ENCODE data around the gene YTHDF1.

DNA sequence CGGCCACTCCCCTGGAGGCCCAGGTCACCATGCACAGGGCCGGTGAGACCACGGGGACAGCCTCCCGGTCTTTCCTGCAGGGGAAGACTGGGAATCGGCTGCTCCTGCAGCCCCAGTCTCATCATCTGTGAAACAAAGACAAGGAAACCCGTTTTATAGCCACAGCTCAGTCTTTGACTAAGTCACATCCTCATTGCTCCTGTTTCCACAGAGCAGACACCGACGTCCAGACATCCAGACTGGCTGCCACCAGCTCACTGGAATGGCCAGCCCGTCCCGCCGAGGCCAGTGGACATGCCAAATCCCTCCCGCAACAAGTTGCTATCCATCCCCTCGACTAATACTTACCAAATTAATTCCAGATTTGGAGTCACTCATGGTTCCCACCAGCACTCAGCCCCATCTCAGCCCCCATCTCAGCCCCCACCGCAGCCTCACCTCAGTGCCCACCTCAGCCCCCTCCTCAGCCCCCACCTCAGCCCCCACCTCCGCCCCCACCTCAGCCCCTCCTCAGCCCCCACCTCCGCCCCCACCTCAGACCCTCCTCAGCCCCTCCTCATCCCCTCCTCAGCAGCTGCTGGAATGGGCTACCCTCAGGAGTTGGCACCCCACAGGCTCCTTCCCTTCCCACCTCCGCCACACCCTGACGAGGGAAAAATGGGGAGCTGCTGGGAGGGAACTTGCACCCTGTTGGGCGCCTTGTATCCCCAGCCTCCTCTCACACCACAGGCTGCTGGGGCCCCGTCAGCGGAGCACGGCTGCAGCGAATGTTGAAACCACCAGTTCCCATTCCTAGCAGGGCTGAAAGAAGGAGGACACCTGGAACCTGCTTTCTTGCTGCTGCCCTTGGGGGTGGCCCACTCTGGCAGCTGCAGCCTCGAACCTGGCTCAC lies 48.7 kb downstream of the YTHDF1 start:
- TF ChIP-seq EZH2 (IDR thresholded peaks at IDR 0.05; ENCODE audit: borderline replicate concordance, insufficient read depth, low read depth, low read length, poor library complexity, severe bottlenecking) = no peak
- TF ChIP-seq CTCF (IDR thresholded peaks at IDR 0.05) = no peak
